Activated CD4-positive, alpha-beta memory T cell treated with anti-CD3 and anti-CD28 coated beads for 36 hours (primary cell): ENCODE data around the gene UBE2D4. TPM values are rescaled to one million over a fixed set of nuclear protein-coding genes. Genes with fewer than 3 reads are reported as not detected.
"Not testable (repeated sequence)": the region's sequence is repeated elsewhere in the genome, so short reads cannot be mapped to it uniquely, and the experiment has no call there.

ENCODE experiments used
- CTCF ChIA-PET: fragments of 350-600 bp; sonication (Branson Sonifier 250); formaldehyde crosslinking; loops from one replicate; lab custom pipeline; 2021; ENCODE audit warnings: antibody characterized with exemption, inconsistent platforms; lab: Charles Lee
- POLR2A ChIA-PET: fragments of 350-600 bp; sonication (Branson Sonifier 250); formaldehyde crosslinking; loops from one replicate; lab custom pipeline; 2021; ENCODE audit warnings: antibody characterized with exemption; lab: Charles Lee
- DNase-seq: peaks from one replicate; pipeline ENCODE4 v3.0.0-alpha.2; 2020
- H3K27ac Mint-ChIP-seq: one replicate; pipeline ENCODE4 v1.8.0; 2021; ENCODE audit warnings: mixed read lengths
- H3K27me3 Mint-ChIP-seq: one replicate; pipeline ENCODE4 v1.8.0; 2021; ENCODE audit warnings: mixed read lengths
- H3K36me3 Mint-ChIP-seq: one replicate; pipeline ENCODE4 v1.8.0; 2021; ENCODE audit warnings: mixed read lengths
- H3K4me1 Mint-ChIP-seq: one replicate; pipeline ENCODE4 v1.8.0; 2021; ENCODE audit warnings: low read depth, mixed read lengths
- H3K4me3 Mint-ChIP-seq: one replicate; pipeline ENCODE4 v1.8.0; 2021; ENCODE audit warnings: mild to moderate bottlenecking, mixed read lengths
- H3K9me3 Mint-ChIP-seq: one replicate; pipeline ENCODE4 v1.8.0; 2021; ENCODE audit warnings: mixed read lengths
- intact Hi-C: fragments of 100-400 bp; cut with micrococcal nuclease; formaldehyde crosslinking; loops from one replicate; pipeline ENCODE4 v1.15.1; 2023
- total RNA-seq, 2 experiments: library from RNA; stranded (reverse); gene quantifications; one replicate each; pipeline ENCODE4 v1.2.3, GENCODE V29; 2021

Gene UBE2D4
- total RNA-seq, 2 experiments from 2014 or later: 11.3 to 11.8 TPM

DNA sequence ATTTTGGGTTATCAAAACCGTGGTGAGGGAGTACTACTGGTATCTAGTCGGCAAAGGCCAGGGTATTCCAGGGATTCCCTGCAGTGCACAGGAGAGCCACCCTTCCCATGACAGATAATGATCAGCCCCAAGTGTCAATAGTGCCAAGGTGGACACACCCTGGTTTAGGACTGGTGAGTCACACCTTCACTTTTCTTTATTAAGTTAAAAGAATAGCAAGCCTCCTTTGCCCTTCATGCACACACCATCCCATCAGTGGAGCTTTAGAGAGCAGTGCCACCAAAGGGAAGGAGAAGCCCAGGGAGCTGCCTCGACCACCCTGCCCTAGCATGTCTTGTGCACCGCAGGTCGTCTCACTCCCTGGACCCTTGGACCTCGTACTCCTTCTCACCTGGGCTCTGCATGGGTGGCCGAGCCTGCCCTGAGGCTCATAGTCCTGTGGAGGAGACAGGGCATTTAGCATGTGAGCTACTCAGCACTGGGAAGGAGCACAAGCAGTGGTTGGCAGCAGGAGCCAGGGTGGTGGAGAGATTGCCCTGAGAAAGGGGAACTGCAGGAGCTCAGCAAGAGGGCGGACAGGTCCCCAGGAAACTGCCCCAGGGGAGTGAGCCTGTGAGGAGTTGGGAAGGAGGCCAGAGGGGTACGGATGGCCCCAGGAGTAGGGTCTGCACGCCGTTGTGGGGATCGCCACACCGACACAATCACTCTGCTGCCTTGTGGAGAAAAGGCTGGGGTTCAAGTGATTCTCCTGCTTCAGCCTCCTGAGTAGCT is 17.4 kb downstream of the UBE2D4 start:
- no peak overlapping the region for H3K4me3 Mint-ChIP-seq
- ChIA-PET CTCF (no interaction called here), POLR2A (interaction anchor here (1.4 kb wide), 1 partner anchor 17 kb away, joined by 3 read pairs; no protein-coding TSS in a partner anchor)

DNA sequence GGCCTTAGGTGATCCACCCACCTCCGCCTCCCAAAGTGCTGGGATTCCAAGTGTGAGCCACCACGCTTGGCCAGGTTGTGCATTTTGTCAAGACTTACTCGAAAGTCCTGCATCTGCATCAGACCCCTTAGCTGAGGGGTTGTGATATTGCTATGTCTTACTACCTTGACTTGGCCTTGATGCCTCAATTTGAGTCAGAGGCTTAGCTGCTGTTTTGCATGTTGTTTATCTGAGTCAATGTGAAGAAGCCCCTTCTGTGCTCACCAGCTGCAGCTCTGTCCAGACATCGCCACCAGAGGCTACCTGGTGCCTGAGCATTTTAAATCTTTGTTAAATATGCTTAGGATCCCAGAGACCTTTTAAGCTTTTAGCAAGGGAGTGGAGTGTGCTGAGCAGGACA is 18.1 kb downstream of the UBE2D4 start:
- POLR2A ChIA-PET: interaction anchor here (1.4 kb wide), 1 partner anchor 17 kb away, joined by 3 read pairs; no protein-coding TSS in a partner anchor
- H3K27ac Mint-ChIP-seq: no peak overlapping the region

More for the DNA sequence above, 17.4 kb downstream of the UBE2D4 start:
- no peak for DNase-seq
- no peaks in the 10 kb centered on the region for H3K9me3 Mint-ChIP-seq
- peaks cover 14% of the 10 kb centered on the region for H3K36me3 Mint-ChIP-seq
- H3K4me1 Mint-ChIP-seq: no peaks in the 10 kb centered on the region
- intact Hi-C loops: no loop called here
- H3K27ac Mint-ChIP-seq: no peak overlapping the region
- no peaks in the 10 kb centered on the region for H3K27me3 Mint-ChIP-seq

DNA sequence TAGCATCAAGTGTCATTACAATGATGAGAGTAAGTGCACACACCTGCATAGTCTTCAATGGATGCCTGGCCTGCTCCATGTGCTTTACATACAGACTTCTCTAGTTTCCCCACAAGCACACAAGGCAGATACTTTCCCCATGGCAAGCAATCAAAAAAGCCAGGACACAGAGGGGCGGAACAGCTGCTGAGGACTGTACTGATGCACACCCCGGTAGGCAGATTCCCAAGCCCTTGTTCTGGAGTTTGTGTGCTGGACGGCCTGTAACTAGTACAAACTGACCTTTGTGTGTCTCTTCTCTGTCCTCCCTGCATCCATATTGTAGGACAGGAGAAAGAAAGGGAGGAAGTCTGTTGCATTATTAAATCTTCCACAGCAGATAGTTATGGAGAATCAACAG is 25.8 kb downstream of the UBE2D4 start:
- ChIA-PET POLR2A (no interaction called here), CTCF (no interaction called here)
- Mint-ChIP-seq H3K9me3 (no peaks in the 10 kb centered on the region), H3K4me1 (peaks cover 9% of the 10 kb centered on the region), H3K27ac (no peak overlapping the region), H3K36me3 (peaks cover 18% of the 10 kb centered on the region), H3K4me3 (no peak overlapping the region), H3K27me3 (no peaks in the 10 kb centered on the region)
- intact Hi-C loops: no loop called here
- no peak for DNase-seq

More for the DNA sequence above, 18.1 kb downstream of the UBE2D4 start:
- no peak overlapping the region for H3K4me3 Mint-ChIP-seq
- H3K36me3 Mint-ChIP-seq: peaks cover 14% of the 10 kb centered on the region
- no peak for DNase-seq
- intact Hi-C loops: no loop called here
- no peaks in the 10 kb centered on the region for H3K27me3 Mint-ChIP-seq
- no peaks in the 10 kb centered on the region for H3K9me3 Mint-ChIP-seq
- no peaks in the 10 kb centered on the region for H3K4me1 Mint-ChIP-seq
- CTCF ChIA-PET: no interaction called here

GRCh38 chr7:43953071-43953470 is 26.8 kb downstream of the UBE2D4 start:
- Mint-ChIP-seq H3K4me3 (no peak overlapping the region), H3K27ac (no peak overlapping the region), H3K27me3 (no peaks in the 10 kb centered on the region), H3K36me3 (peaks cover 9% of the 10 kb centered on the region), H3K9me3 (no peaks in the 10 kb centered on the region), H3K4me1 (peaks cover 9% of the 10 kb centered on the region)
- CTCF ChIA-PET: interaction anchor here (0.7 to 0.9 kb wide), 2 partner anchors 36 to 114 kb away, joined by 3 read pairs; no protein-coding TSS in a partner anchor
- DNase-seq: no peak
- POLR2A ChIA-PET: no interaction called here
- intact Hi-C loops: no loop called here

- DNase-seq: peak; percentile 37
- H3K36me3 Mint-ChIP-seq: peaks cover 11% of the 10 kb centered on the region
These were observed 28.4 kb downstream of the UBE2D4 start for GRCh38 chr7:43954524-43955228.

DNA sequence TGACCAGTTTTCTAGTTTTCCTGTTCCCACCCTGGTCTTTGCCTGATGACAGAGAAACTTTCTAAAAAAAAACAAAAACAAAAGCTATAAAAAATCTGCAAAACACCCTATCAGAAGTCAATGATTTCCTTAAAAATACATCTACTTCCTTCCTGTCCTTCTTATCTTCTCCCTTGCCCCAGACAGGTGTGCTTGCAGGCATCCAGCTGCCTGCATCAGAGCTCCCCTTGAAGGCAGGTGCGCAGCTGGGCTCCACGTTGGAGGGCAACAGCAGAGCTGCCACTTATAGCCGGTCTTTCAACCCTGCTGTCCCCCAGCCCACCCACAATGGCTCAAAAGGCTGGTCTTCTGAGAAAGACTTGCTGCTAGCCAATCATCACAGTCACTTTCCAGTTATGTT is 29.8 kb downstream of the UBE2D4 start:
- H3K27me3 Mint-ChIP-seq: no peaks in the 10 kb centered on the region
- no peak for DNase-seq
- peaks cover 9% of the 10 kb centered on the region for H3K4me1 Mint-ChIP-seq
- ChIA-PET POLR2A (no interaction called here), CTCF (no interaction called here)
- intact Hi-C loops: no loop called here
- peaks cover 11% of the 10 kb centered on the region for H3K36me3 Mint-ChIP-seq
- no peak overlapping the region for H3K4me3 Mint-ChIP-seq
- H3K27ac Mint-ChIP-seq: no peak overlapping the region
- H3K9me3 Mint-ChIP-seq: no peaks in the 10 kb centered on the region

More at GRCh38 chr7:43954524-43955228, 28.4 kb downstream of the UBE2D4 start:
- Mint-ChIP-seq H3K4me3 (no peak overlapping the region), H3K27ac (no peak overlapping the region), H3K9me3 (no peaks in the 10 kb centered on the region), H3K4me1 (peaks cover 9% of the 10 kb centered on the region), H3K27me3 (no peaks in the 10 kb centered on the region)
- ChIA-PET CTCF (no interaction called here), POLR2A (no interaction called here)
- intact Hi-C loops: no loop called here

GRCh38 chr7:43960933-43961332 is 34.7 kb downstream of the UBE2D4 start:
- H3K36me3 Mint-ChIP-seq: peaks cover 5% of the 10 kb centered on the region
- no peak for DNase-seq
- POLR2A ChIA-PET: no interaction called here
- no peaks in the 10 kb centered on the region for H3K9me3 Mint-ChIP-seq
- H3K27me3 Mint-ChIP-seq: no peaks in the 10 kb centered on the region
- H3K27ac Mint-ChIP-seq: no peak overlapping the region
- peaks cover 4% of the 10 kb centered on the region for H3K4me1 Mint-ChIP-seq
- CTCF ChIA-PET: no interaction called here
- intact Hi-C loops: no loop called here
- H3K4me3 Mint-ChIP-seq: no peak overlapping the region

- H3K36me3 Mint-ChIP-seq, H3K9me3 Mint-ChIP-seq, POLR2A ChIA-PET, H3K4me3 Mint-ChIP-seq, H3K27ac Mint-ChIP-seq, H3K27me3 Mint-ChIP-seq, CTCF ChIA-PET, DNase-seq, intact Hi-C loops, H3K4me1 Mint-ChIP-seq: not testable (repeated sequence)
These were observed 40.2 kb downstream of the UBE2D4 start for GRCh38 chr7:43966392-43966791.

DNA sequence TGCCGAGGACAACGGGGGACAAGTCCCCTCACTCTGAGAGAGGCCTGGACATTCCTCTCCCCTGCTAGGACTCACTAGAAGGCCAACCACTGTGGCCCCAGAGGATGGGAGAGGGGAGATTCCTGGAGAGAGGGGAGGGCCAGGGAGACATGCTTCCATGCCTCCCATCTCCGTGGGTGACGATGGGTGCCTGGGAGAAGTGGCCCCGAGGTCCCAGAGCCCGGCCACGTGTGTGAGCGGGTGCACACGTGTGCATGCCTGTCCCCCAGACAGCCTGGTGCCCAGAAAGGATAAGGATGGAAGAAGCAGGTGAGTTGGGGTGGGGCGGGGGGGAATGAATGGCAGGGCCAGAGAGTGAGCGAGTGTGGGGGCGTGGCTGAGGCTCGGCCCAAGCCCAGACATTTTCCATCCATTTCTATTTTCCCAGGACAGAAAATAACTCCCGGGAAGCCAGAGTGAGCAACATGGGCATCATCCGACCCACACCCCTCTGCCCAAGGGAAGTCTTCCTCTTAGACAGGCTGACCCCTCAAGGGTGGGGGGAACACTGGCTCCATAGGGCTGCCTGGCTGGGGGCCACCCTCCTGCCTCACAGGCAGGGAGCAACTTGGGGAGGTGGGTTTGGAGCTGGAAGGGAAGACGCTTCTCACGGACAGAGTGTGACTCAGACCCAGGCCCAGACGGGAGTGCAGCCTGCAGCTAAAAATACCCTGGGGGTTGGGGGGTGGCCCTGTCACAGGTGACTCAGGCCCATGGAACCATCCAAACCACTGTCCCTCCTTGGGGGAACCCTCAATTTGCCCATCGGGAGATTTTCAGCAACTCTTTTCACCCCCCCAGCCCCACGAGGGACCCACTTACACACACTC is 42.2 kb downstream of the UBE2D4 start:
- H3K4me1 Mint-ChIP-seq, H3K27me3 Mint-ChIP-seq, H3K36me3 Mint-ChIP-seq, H3K4me3 Mint-ChIP-seq, CTCF ChIA-PET, H3K27ac Mint-ChIP-seq, DNase-seq, POLR2A ChIA-PET, H3K9me3 Mint-ChIP-seq, intact Hi-C loops: not testable (repeated sequence)

DNA sequence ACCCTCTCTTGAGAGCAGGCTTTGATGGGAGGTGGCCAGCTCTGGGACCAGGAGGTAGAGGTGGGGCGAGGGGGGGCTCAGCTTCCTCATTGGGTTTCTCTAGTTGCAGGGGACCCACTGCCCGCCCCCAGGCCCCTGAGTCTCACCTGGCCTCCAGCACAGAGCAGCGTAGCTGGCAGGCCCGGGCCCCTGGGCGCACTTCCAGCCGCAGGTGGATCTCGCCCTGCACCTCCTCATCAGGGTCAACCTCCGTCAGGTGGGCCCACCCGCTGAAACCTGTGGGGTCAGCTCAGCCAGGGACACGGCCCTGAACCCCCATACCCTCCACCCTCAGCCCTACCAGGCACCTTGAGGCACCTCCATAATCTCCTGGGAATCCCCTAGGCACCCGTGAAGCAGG is 43.4 kb downstream of the UBE2D4 start:
- H3K9me3 Mint-ChIP-seq, POLR2A ChIA-PET, H3K36me3 Mint-ChIP-seq, H3K4me3 Mint-ChIP-seq, intact Hi-C loops, H3K27me3 Mint-ChIP-seq, DNase-seq, H3K4me1 Mint-ChIP-seq, H3K27ac Mint-ChIP-seq, CTCF ChIA-PET: not testable (repeated sequence)

DNA sequence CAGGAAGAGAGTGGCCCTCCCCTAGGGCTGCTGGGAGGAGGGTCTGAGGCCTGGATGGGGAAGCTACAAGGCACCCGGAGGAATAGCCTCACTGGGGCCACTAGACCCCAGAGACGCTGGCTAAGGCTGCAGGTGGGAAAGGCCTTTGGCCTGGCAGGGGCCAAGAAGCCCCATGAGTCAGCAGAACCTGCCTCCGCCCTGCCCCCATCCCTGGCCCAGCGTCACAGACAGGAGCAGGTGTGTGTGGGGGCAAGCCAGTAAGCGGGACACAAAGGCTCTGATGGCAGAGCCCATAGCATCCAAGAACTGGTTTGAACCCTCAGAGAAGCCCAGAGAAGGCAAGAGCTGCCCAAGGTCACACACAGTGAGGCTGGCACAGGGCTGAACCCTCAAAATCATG is 44.5 kb downstream of the UBE2D4 start:
- H3K36me3 Mint-ChIP-seq, H3K4me3 Mint-ChIP-seq, CTCF ChIA-PET, H3K27me3 Mint-ChIP-seq, DNase-seq, H3K9me3 Mint-ChIP-seq, H3K27ac Mint-ChIP-seq, H3K4me1 Mint-ChIP-seq, intact Hi-C loops, POLR2A ChIA-PET: not testable (repeated sequence)

- CTCF ChIA-PET, H3K4me1 Mint-ChIP-seq, H3K27ac Mint-ChIP-seq, H3K4me3 Mint-ChIP-seq, DNase-seq, H3K36me3 Mint-ChIP-seq, intact Hi-C loops, POLR2A ChIA-PET, H3K27me3 Mint-ChIP-seq, H3K9me3 Mint-ChIP-seq: not testable (repeated sequence)
These were observed 47.9 kb downstream of the UBE2D4 start for GRCh38 chr7:43974033-43974573.
